K562 treated with DMSO at 1 percent for 4 hours (cell line): ENCODE measurements around the gene SLC25A53. TPM values are rescaled to one million over a fixed set of nuclear protein-coding genes. Genes with fewer than 3 reads are reported as not detected.

Experiments
- total RNA-seq: library from RNA; unstranded; fragments of 300-600 nt; gene quantifications from 2 replicates; pipeline ENCODE4 v1.2.3, GENCODE V29; 2022; ENCODE audit not compliant: insufficient read depth

The SLC25A53 gene, protein sequence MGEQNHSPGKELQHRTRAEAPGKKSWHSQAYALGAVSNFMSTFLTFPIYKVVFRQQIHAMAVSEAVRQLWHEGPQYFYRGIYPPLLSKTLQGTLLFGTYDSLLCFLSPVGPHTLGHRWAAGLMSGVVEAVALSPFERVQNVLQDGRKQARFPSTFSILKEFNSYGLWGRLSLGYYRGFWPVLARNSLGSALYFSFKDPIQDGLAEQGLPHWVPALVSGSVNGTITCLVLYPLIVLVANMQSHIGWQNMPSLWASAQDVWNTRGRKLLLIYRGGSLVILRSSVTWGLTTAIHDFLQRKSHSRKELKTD
- 3.1 and 4.1 TPM in 2 replicates for total RNA-seq

GRCh38 chrX:104156630-104157529 is at the start of gene SLC25A53:
SLC25A53 (minus strand) TSS chrX:104157009; CDS start chrX:104105257, 51,752 bp downstream.

DNA sequence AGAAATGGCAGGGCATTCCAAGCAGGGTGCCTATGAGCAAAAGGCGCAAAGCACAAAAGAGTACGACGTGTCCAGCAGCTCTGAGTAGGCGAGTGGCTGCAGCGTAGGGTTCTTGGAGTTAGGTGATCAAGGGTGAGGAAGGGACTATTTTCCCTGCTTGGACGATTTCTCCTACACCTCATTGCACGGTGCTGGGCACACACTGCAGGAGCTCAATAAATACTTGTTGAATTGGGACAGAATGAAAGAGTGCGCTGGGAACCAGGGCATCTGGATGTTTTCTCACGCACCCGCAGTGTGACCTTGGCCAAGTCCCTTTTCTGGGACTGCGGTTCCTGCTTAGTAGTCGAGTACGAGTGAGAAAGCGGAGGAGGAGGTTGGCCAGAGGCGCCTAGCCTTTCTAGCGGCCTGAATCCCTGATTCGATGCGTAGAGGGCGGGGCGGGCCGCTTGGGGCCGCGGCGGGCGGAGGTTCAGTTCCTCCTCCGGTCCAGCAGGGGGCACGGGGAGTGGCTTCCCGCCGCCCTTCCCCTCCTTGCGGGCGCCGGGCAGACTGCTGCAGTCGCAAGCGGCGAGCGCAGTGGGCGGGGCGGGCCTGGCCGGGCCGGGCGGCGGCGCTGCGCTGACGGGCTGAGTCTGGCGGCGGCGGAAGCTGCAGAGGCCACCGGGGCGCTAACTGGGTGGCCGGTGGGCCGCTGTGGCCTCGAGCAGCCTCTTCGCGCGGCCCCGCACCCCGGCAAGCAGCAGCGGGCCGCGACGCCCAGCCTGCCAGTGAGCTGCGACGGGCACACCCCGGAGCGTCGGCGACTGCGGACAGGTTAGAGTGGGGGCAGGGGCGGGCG is 9.3 kb upstream of the SLC25A53 start, which contains the start of gene FAM199X:
FAM199X (plus strand) TSS at position 560 of the 841 bp plus-strand sequence. CDS start 333 bp downstream, outside the sequence.

GRCh38 chrX:104112326-104112951 is 44.4 kb downstream of the SLC25A53 start, which contains the start of gene ZCCHC18:
ZCCHC18 (plus strand) TSS chrX:104112523; CDS start chrX:104114112, 1,589 bp downstream.

GRCh38 chrX:104075778-104076445 is 80.9 kb downstream of the SLC25A53 start, which contains the start of gene TMSB15C:
TMSB15C (minus strand) TSS chrX:104076236.

Other genes starting within 250 kb of the SLC25A53 start
- not detected in 2 replicates for gene TMSB15B, start 194.4 kb downstream of the SLC25A53 start, total RNA-seq
- not detected in 2 replicates for gene H2BW1, start 143.3 kb downstream of the SLC25A53 start, total RNA-seq
- not detected in 2 replicates for gene H2BW2, start 117.1 kb downstream of the SLC25A53 start, total RNA-seq
- gene TMSB15C, start 80.8 kb downstream of the SLC25A53 start, total RNA-seq, result not detected in 2 replicates
- gene ZCCHC18, start 44.5 kb downstream of the SLC25A53 start, total RNA-seq, result not detected in 2 replicates
- gene FAM199X, start 9.4 kb upstream of the SLC25A53 start, total RNA-seq, result 8.0 and 9.6 TPM in 2 replicates
- not detected in 2 replicates for gene ESX1, start 97.9 kb upstream of the SLC25A53 start, total RNA-seq